AG09319 (cell line): Measurements from ENCODE around the gene PCMTD2.
A peak's percentile ranks its signal among the peaks of the same experiment; 100 is the strongest.

Experiments
- DNase-seq: peaks from one replicate; pipeline ENCODE4 v3.0.0-alpha.2; 2010; ENCODE audit warnings: low read depth; ENCODE audit errors: extremely low read depth
- CTCF ChIP-seq: IDR thresholded peaks from 2 replicates; pipeline ENCODE4 v1.5.1; 2011; ENCODE audit warnings: low read depth, mild to moderate bottlenecking, inconsistent platforms, low read length, moderate library complexity

PCMTD2 gene

DNA sequence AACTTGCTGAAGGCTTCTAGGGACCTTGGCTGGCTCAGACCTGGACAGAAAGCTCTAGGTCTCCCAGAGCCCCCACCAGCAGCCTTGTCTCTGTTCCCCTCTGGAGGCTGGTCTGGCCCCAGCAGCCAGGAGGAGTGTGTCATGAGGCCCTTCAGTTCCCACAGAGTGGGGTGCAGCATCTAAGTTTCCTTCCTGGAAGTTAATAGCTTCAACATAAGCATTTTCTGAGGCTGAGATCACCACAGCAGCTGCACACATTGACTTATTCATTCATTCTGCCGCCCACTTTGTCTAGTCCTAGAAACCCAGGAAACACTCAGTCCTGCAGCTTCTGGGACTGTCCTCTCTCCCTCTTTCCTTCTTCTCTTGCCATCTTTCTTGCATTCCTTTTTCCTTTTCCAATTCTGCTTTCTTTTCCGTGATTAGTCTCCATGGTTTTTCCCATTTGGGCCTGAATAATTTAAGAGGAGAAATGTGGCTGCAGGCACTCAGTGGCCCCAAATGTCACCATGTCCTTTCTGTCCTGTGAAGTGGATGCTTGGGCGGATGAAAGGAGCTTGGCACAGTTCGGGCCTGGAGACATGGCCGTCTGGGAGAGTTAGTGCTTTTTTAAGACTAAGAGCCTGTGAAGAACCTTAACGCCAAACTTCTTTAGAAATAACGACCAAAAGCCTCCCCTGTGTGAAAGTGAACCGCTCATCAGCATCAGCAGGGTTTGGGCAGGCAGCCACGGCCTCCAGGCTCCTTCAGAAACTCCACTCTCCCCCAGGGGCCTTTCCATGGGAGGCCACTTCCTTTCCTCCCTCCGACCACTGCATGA lies 31.0 kb upstream of the PCMTD2 start:
- peak; percentile 58 for DNase-seq
- TF ChIP-seq CTCF: no peak

DNA sequence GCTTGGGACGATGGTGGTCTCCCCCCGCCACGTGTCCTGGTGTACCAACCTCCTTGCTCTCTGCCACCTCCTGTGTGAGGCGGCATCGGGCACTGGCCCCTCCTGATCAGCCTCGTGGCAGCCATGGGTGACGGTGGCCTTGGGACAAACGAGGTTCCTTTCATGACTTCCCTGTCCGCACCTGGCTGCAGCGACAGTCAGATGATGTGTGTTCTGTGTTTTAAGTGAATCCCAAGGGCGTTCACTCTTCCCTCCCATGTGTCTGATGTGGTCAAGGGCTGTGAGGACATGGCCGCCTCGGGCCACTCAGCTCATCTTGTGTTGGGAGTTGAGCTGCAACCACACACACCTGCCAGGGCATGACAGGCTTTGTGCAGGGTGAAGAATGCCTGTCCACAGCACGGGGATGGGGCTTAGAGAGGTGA lies 30.4 kb upstream of the PCMTD2 start:
- no peak for TF ChIP-seq CTCF
- DNase-seq: no peak

DNA sequence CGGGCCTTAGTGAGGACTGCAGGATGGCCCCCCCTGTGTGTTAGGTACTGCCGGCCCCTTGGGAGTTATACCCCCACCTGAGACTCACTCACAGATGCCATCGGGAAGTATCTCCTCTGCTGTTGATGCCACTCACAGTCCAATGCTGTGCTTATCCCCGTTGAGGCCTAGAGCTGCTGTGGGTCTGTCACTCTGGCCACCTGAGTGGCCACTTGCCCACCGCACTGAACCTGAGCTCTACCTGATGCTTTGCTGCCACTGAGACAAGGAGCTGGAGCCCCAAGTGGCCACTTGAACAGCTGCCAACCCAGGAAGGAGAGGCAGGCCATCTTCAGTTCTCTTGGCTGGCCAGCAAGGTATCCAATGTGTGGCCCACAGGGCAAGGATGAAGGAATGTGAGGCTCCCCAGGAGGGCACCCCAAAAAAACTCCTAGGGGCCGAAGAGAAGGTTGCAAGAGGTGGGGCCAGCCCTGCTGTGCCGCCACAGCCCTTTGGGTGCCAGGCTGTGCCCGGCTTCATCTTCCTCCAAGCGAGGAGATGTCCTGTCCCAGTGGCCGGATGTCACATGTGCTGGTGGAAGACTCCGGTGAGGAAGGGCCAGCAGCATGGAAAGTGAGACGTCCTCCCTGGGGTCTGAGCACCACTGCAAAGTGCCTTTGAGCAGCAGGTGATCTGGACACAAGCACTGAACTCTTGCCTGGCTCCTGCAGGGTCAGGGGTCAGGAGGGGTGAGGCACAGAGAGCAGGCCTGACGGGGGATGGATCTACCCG lies 29.5 kb upstream of the PCMTD2 start:
- no peak for DNase-seq
- no peak for TF ChIP-seq CTCF

- no peak for TF ChIP-seq CTCF
- DNase-seq: no peak
Measured at GRCh38 chr20:64226686-64227580, 28.6 kb upstream of the PCMTD2 start.

DNA sequence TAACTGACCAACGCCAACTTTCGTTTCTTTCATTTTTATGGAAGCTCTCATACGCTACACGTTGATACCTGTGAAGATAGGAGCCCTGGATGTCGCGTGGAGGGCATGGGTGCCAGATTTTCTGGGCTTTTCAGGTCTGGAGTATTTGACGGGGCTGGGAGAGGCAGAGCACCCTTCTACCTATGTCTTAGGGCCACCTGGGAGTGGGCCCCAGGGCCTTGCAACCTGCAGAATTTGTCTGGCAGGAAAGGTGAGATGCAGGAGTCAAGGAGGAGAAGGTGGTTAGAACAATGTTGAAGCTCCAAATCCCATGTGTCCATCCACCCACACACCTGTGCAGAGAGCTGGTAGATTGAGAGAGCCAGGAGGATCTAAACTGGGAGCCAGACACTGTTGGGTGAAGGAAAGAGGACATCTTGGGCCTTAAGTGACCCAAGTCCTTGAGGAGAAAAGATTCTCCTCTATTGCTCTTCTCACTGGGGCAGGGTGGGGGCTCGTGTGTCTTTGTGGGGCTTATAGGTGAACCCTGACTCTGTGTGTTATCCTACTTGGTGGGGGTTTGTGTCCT lies 27.4 kb upstream of the PCMTD2 start:
- no peak for DNase-seq
- no peak for TF ChIP-seq CTCF

DNA sequence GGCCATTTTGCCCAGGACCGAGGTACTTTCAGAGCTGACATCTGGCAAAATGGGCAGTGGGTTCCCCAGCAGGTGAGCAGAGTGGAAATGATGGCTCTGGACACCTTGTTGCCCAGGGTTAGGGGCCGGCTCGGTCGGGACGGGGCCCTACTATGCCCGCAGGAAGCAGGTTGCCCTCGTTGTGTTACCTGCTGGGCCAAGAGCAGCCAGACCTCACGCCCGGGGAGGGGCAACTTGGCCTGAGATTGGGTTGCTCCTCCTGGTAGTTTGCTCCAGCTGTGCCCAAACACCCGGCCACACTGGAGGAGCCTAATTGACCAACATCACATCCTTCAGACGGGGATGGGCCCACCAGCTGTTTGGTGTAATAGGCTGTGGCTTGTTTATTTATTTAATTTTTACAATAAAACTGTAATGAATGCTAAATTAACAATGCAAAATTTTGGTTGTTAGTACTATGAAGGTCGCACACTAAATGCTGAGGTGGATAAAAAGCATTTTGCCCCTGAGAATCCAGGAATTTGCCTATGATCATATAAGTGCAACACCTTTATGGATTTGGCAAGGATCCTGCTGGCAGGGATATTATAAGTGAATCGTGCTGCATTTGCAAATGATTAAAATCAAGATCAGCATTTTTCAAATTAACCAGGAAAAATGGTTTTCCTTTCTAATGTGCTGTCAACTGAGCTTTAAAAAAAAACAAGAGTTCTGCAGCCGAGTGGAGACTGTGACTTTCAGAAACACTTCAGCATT lies 26.6 kb upstream of the PCMTD2 start:
- TF ChIP-seq CTCF: no peak
- DNase-seq: no peak
